Endothelial cell of umbilical vein (primary cell): ENCODE results near the gene PGRMC2. TPM values are rescaled to one million over a fixed set of nuclear protein-coding genes. Genes with fewer than 3 reads are reported as not detected.

ENCODE experiments used
- BruUV-seq: library from RNA; stranded (reverse); fragments of 400-500 nt; replicated peaks from 2 replicates; lab custom pipeline; 2021; lab: Mats Ljungman, UMichigan
- CTCF ChIA-PET: fragments of 300-600, 350-600 bp; sonication (Branson Sonifier 250); formaldehyde crosslinking; loops from one replicate; lab custom pipeline; 2021; ENCODE audit warnings: antibody characterized with exemption, inconsistent platforms; lab: Charles Lee
- POLR2A ChIA-PET: fragments of 300-600, 350-600 bp; sonication (Branson Sonifier 250); formaldehyde crosslinking; loops from one replicate; lab custom pipeline; 2021; ENCODE audit warnings: antibody characterized with exemption, inconsistent platforms; lab: Charles Lee
- DNase-seq: peaks from one replicate; pipeline ENCODE4 v3.0.0-alpha.2; 2011; ENCODE audit warnings: low read depth, low spot score
- FAIRE-seq: peaks from 2 replicates; lab custom pipeline; 2011; peaks lifted over from hg19 to GRCh38; lab: Jason Lieb, UNC
- H2AFZ ChIP-seq: 2 replicates; pipeline ENCODE4 v1.6.0; 2012; ENCODE audit warnings: low read depth, low read length, control low read depth, inconsistent platforms
- H3K27ac ChIP-seq: 2 replicates; pipeline ENCODE4 v1.5.1; 2011; ENCODE audit warnings: low read depth, mild to moderate bottlenecking, control low read depth, low read length, moderate library complexity; ENCODE audit not compliant: insufficient read depth
- H3K27me3 ChIP-seq, 2 experiments: 2 replicates each; pipeline versions ENCODE4 v1.6.0 to v1.6.1; 2011; ENCODE audit warnings: low read length in 2 of 2, mixed read lengths in 1 of 2; ENCODE audit not compliant: control insufficient read depth in 2 of 2, insufficient read depth in 2 of 2
- H3K36me3 ChIP-seq, 2 experiments: 2 replicates in 1 of 2; 3 replicates in 1 of 2; pipeline ENCODE4 v1.5.1; 2011; ENCODE audit warnings: low read length in 2 of 2, mild to moderate bottlenecking in 1 of 2, moderate library complexity in 1 of 2; ENCODE audit not compliant: control insufficient read depth in 2 of 2, insufficient read depth in 2 of 2; ENCODE audit errors: extremely low read depth in 1 of 2
- H3K4me1 ChIP-seq: 3 replicates; pipeline ENCODE4 v1.5.1; 2011; ENCODE audit warnings: mild to moderate bottlenecking, low read length; ENCODE audit not compliant: control insufficient read depth, insufficient read depth; ENCODE audit errors: extremely low read depth
- H3K4me2 ChIP-seq: 2 replicates; pipeline ENCODE4 v1.6.1; 2011; ENCODE audit warnings: low read length, control low read depth, mixed read lengths; ENCODE audit not compliant: insufficient read depth
- H3K4me3 ChIP-seq, 3 experiments: fragments of 200-600 bp in 1 of 3; sonication (generic), shearing (Covaris generic) in 1 of 3; replicated peaks in 1 of 3; 2 replicates each; pipeline ENCODE4 v1.5.1; 2011 to 2016; ENCODE audit warnings: control low read depth in 3 of 3, low read length in 3 of 3, mild to moderate bottlenecking in 2 of 3, inconsistent platforms in 1 of 3, low read depth in 1 of 3, moderate library complexity in 1 of 3; ENCODE audit not compliant: insufficient read depth in 1 of 3
- H3K79me2 ChIP-seq: 2 replicates; pipeline ENCODE4 v1.6.0; 2012; ENCODE audit warnings: low read length, inconsistent platforms; ENCODE audit not compliant: control insufficient read depth, insufficient read depth
- H3K9ac ChIP-seq: replicated peaks from 2 replicates; pipeline ENCODE3; 2011; ENCODE audit warnings: low read length, control low read depth; ENCODE audit not compliant: insufficient read depth; ENCODE audit errors: extremely low read depth
- H3K9me1 ChIP-seq: replicated peaks from 3 replicates; pipeline ENCODE4 v1.6.0; 2011; ENCODE audit warnings: mild to moderate bottlenecking, low read length; ENCODE audit not compliant: control insufficient read depth, insufficient read depth; ENCODE audit errors: extremely low read depth
- H3K9me3 ChIP-seq: replicated peaks from 2 replicates; pipeline ENCODE4 v1.5.1; 2012; ENCODE audit warnings: low read length, inconsistent platforms; ENCODE audit not compliant: control insufficient read depth, insufficient read depth
- H4K20me1 ChIP-seq: replicated peaks from 2 replicates; pipeline ENCODE3; 2011; ENCODE audit warnings: mild to moderate bottlenecking, low read length; ENCODE audit not compliant: control insufficient read depth, insufficient read depth; ENCODE audit errors: extremely low read depth
- EZH2 ChIP-seq: IDR thresholded peaks from 2 replicates; pipeline ENCODE4 v1.6.1; 2012; ENCODE audit warnings: borderline replicate concordance, low read depth, mild to moderate bottlenecking, moderate library complexity, low read length, inconsistent platforms; ENCODE audit not compliant: severe bottlenecking
- FOS ChIP-seq: IDR thresholded peaks from 2 replicates; pipeline ENCODE4 v1.6.1; 2011; ENCODE audit warnings: mild to moderate bottlenecking, low read length, moderate library complexity, borderline replicate concordance; ENCODE audit not compliant: insufficient read depth
- GATA2 ChIP-seq: IDR thresholded peaks from 2 replicates; pipeline ENCODE4 v1.7.0; 2011; ENCODE audit warnings: low read depth, mild to moderate bottlenecking, moderate library complexity, mixed read lengths, low read length; ENCODE audit not compliant: insufficient read length, insufficient read depth
- JUN ChIP-seq: IDR thresholded peaks from 2 replicates; pipeline ENCODE4 v1.6.1; 2011; ENCODE audit warnings: borderline replicate concordance, low read depth; ENCODE audit not compliant: insufficient read length, insufficient read depth
- MYC ChIP-seq: IDR thresholded peaks from one replicate; pipeline ENCODE4 v1.6.1; 2011; ENCODE audit warnings: mild to moderate bottlenecking, low read depth, low read length
- POLR2A ChIP-seq: IDR thresholded peaks from 2 replicates; pipeline ENCODE4 v1.6.1; 2012; ENCODE audit warnings: low read depth, mild to moderate bottlenecking, control low read depth, low read length
- POLR2AphosphoS5 ChIP-seq: IDR thresholded peaks from 2 replicates; pipeline ENCODE4 v1.6.1; 2012; ENCODE audit warnings: low read depth, mild to moderate bottlenecking, control low read depth, low read length, moderate library complexity; ENCODE audit not compliant: insufficient read depth
- dilution Hi-C: fragments of 300-500 bp; cut with MboI; formaldehyde crosslinking; loops from one replicate; pipeline ENCODE4 v1.15.0; 2019; ENCODE audit warnings: low sequenced_read_pairs; ENCODE audit not compliant: extremely low pct_ligation_motif_present
- intact Hi-C: fragments of 100-400 bp; cut with micrococcal nuclease; formaldehyde crosslinking; loops from one replicate; pipeline ENCODE4 v1.10.0; 2022
- polyA plus RNA-seq, 4 experiments: library from polyadenylated mRNA; depleted of rRNA in 3 of 4; stranded (reverse) in 3 of 4; unstranded in 1 of 4; fragments of >200 nt; gene quantifications; 2 replicates each; pipeline versions ENCODE4 v1.2.1 to v1.2.3, GENCODE V29; 2011 to 2012; ENCODE audit warnings: missing spikeins in 1 of 4
- total RNA-seq: library from RNA; stranded (reverse); gene quantifications from 2 replicates; pipeline ENCODE4 v1.2.3, GENCODE V29; 2021
- TF ChIP-seq, protein P1 (sequence below): IDR thresholded peaks from 2 replicates; pipeline ENCODE4 v1.6.1; 2011; ENCODE audit not compliant: insufficient read depth, insufficient read length

The PGRMC2 gene
- total and polyA plus RNA-seq, 2 donors (not counting 3 experiments of a cell fraction or from before 2014, with no cell fraction given): 10.1 to 63.4 TPM

DNA sequence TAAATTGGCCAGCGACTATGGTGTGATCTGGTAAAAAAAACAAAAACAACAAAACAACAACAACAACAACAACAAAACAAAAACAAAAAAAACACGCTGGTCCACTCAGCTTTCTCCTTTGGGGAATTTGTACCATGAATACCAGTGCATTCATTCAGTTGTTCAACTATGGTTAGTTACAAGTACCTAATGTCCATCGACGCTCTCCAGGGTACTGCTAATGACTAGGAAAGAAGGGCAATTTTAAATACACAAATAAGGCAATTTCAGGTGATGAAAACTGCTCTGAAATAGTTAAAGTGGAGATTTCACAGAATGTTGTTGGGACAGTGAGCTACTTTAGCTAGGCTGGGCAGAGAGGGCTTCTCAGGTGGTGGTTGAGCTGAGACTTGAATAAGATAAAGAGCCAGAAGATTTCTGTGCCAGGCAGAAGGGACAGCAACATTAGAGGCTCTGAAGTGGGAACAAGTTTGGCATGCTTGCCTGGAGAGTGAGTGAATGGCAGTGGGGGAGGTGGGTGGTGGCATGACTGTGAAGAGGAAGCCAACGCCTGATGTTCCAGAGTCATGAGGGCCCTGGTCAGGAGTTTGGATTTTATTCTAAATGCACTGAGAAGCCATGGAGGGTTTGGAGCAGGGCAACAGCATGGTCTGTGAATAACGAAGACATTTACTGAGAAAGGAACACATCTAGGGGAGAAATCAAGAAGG lies 45.9 kb upstream of the PGRMC2 start:
- no TSS peak for BruUV-seq
- intact Hi-C loops: no loop called here
- Histone ChIP-seq H3K9me3 (no peaks in the 10 kb centered on the region), H3K4me3 (no peak overlapping the region), H2AFZ (no peak overlapping the region), H3K4me1 (peaks cover 11% of the 10 kb centered on the region), H3K9me1 (no peaks in the 10 kb centered on the region), H3K27me3 (no peaks in the 10 kb centered on the region), H3K27ac (no peak overlapping the region), H3K36me3 (no peaks in the 10 kb centered on the region), H3K79me2 (no peaks in the 10 kb centered on the region), H4K20me1 (no peaks in the 10 kb centered on the region), H3K4me2 (no peak overlapping the region), H3K9ac (no peak overlapping the region)
- POLR2A ChIA-PET: no interaction called here
- CTCF ChIA-PET: no interaction called here
- dilution Hi-C loops: no loop called here
- DNase-seq (no peak), FAIRE-seq (no peak)
- TF ChIP-seq POLR2A: no peak
- no peak for TF ChIP-seq GATA2
- TF ChIP-seq JUN: no peak
- TF ChIP-seq POLR2AphosphoS5: no peak
- TF ChIP-seq, protein P1, sequence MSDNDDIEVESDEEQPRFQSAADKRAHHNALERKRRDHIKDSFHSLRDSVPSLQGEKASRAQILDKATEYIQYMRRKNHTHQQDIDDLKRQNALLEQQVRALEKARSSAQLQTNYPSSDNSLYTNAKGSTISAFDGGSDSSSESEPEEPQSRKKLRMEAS: no peak
- no peak for TF ChIP-seq FOS
- no peak for TF ChIP-seq MYC
- no peak for TF ChIP-seq EZH2
